Large intestine (tissue), 3 donors: Measurements from ENCODE around the gene PTPRN2. TPM values are rescaled to one million over a fixed set of nuclear protein-coding genes. Genes with fewer than 3 reads are reported as not detected.

Source experiments
- DNase-seq, 2 donors: peaks; one replicate each; pipeline versions ENCODE4 v3.0.0 to v3.0.0-alpha.2; 2013
- H3K27ac ChIP-seq: one replicate; pipeline ENCODE4 v1.5.1; 2013; ENCODE audit warnings: low read length
- H3K27me3 ChIP-seq: 2 replicates; pipeline ENCODE4 v1.6.1; 2013; ENCODE audit warnings: low read length; ENCODE audit not compliant: control insufficient read depth, insufficient read depth
- H3K36me3 ChIP-seq: 2 replicates; pipeline ENCODE4 v1.6.1; 2013; ENCODE audit warnings: low read length; ENCODE audit not compliant: control insufficient read depth, insufficient read depth
- H3K4me1 ChIP-seq: one replicate; pipeline ENCODE4 v1.6.1; 2013; ENCODE audit warnings: low read length; ENCODE audit not compliant: control insufficient read depth, insufficient read depth
- H3K4me3 ChIP-seq: one replicate; pipeline ENCODE4 v1.5.1; 2013; ENCODE audit warnings: low read length
- H3K9me3 ChIP-seq: one replicate; pipeline ENCODE4 v1.6.1; 2013; ENCODE audit warnings: mild to moderate bottlenecking, low read depth, low read length, moderate library complexity; ENCODE audit not compliant: control insufficient read depth
- WGBS: methylation state at CpG from one replicate; pipeline ENCODE4 v1.1.5; 2013; ENCODE audit warnings: low lambda C conversion rate; ENCODE audit not compliant: insufficient coverage; 5-methylcytosine and 5-hydroxymethylcytosine counted together
- polyA plus RNA-seq: library from polyadenylated mRNA; unstranded; fragments of 120-200 nt; gene quantifications from one replicate; pipeline ENCODE4 v1.2.1, GENCODE V29; 2013

Gene PTPRN2
- polyA plus RNA-seq, 1 donor: 13.4 TPM

GRCh38 chr7:157548691-157549303 is 1038.8 kb downstream of the PTPRN2 start:
- H3K27ac ChIP-seq: no peak overlapping the region
- no peaks in the 10 kb centered on the region for H3K27me3 ChIP-seq
- H3K4me3 ChIP-seq: no peak overlapping the region
- no peaks in the 10 kb centered on the region for H3K4me1 ChIP-seq
- no peaks in the 10 kb centered on the region for H3K9me3 ChIP-seq
- DNase-seq: no peak
- no peaks in the 10 kb centered on the region for H3K36me3 ChIP-seq
- WGBS: no CpG with 5 or more reads among the region's 24 CpGs

GRCh38 chr7:157547611-157548010 is 1040.0 kb downstream of the PTPRN2 start:
- no peak for DNase-seq
- Histone ChIP-seq H3K4me3 (no peak overlapping the region), H3K9me3 (no peaks in the 10 kb centered on the region), H3K27ac (no peak overlapping the region), H3K27me3 (no peaks in the 10 kb centered on the region), H3K4me1 (no peaks in the 10 kb centered on the region), H3K36me3 (no peaks in the 10 kb centered on the region)
- no CpG with 5 or more reads among the region's 23 CpGs for WGBS

- WGBS: no CpG with 5 or more reads among the region's 7 CpGs
These were observed 1040.5 kb downstream of the PTPRN2 start for GRCh38 chr7:157547102-157547501.

GRCh38 chr7:157545681-157546060 is 1042.0 kb downstream of the PTPRN2 start:
- Histone ChIP-seq H3K36me3 (no peaks in the 10 kb centered on the region), H3K4me3 (no peak overlapping the region), H3K4me1 (no peaks in the 10 kb centered on the region), H3K9me3 (no peaks in the 10 kb centered on the region), H3K27ac (no peak overlapping the region), H3K27me3 (no peaks in the 10 kb centered on the region)
- DNase-seq: no peak
- WGBS: 100% methylated on average over 1 of the region's 17 CpGs

More at GRCh38 chr7:157547102-157547501, 1040.5 kb downstream of the PTPRN2 start:
- no peaks in the 10 kb centered on the region for H3K27me3 ChIP-seq
- H3K4me1 ChIP-seq: no peaks in the 10 kb centered on the region
- DNase-seq: no peak
- no peaks in the 10 kb centered on the region for H3K9me3 ChIP-seq
- no peak overlapping the region for H3K27ac ChIP-seq
- no peak overlapping the region for H3K4me3 ChIP-seq
- H3K36me3 ChIP-seq: no peaks in the 10 kb centered on the region

- Histone ChIP-seq H3K9me3 (no peaks in the 10 kb centered on the region), H3K27me3 (no peaks in the 10 kb centered on the region), H3K4me1 (no peaks in the 10 kb centered on the region), H3K36me3 (no peaks in the 10 kb centered on the region), H3K4me3 (no peak overlapping the region), H3K27ac (no peak overlapping the region)
- no CpG with 5 or more reads among the region's 17 CpGs for WGBS
- DNase-seq: no peak
These were observed 1042.5 kb downstream of the PTPRN2 start for GRCh38 chr7:157544980-157545680.

- H3K27ac ChIP-seq: no peak overlapping the region
- no peaks in the 10 kb centered on the region for H3K9me3 ChIP-seq
- WGBS: 89% methylated on average over 5 of the region's 19 CpGs
- no peaks in the 10 kb centered on the region for H3K27me3 ChIP-seq
- no peaks in the 10 kb centered on the region for H3K36me3 ChIP-seq
- no peaks in the 10 kb centered on the region for H3K4me1 ChIP-seq
- H3K4me3 ChIP-seq: no peak overlapping the region
- DNase-seq: no peak
These were observed 1043.4 kb downstream of the PTPRN2 start for GRCh38 chr7:157544226-157544625.

- H3K4me1 ChIP-seq: no peaks in the 10 kb centered on the region
- H3K4me3 ChIP-seq: no peak overlapping the region
- DNase-seq: no peak
- no peaks in the 10 kb centered on the region for H3K9me3 ChIP-seq
- 87% methylated on average over 7 of the region's 12 CpGs for WGBS
- H3K27me3 ChIP-seq: no peaks in the 10 kb centered on the region
- H3K27ac ChIP-seq: no peak overlapping the region
- H3K36me3 ChIP-seq: no peaks in the 10 kb centered on the region
These were observed 1043.8 kb downstream of the PTPRN2 start for GRCh38 chr7:157543791-157544190.

- Histone ChIP-seq H3K27me3 (no peaks in the 10 kb centered on the region), H3K36me3 (no peaks in the 10 kb centered on the region), H3K27ac (no peak overlapping the region), H3K9me3 (no peaks in the 10 kb centered on the region), H3K4me1 (no peaks in the 10 kb centered on the region), H3K4me3 (no peak overlapping the region)
- no CpG with 5 or more reads among the region's 11 CpGs for WGBS
- DNase-seq: no peak
These were observed 1044.3 kb downstream of the PTPRN2 start for GRCh38 chr7:157543276-157543675.

GRCh38 chr7:157542068-157543021 is 1045.3 kb downstream of the PTPRN2 start:
- Histone ChIP-seq H3K4me1 (no peaks in the 10 kb centered on the region), H3K27me3 (no peaks in the 10 kb centered on the region), H3K9me3 (no peaks in the 10 kb centered on the region), H3K4me3 (no peak overlapping the region), H3K36me3 (no peaks in the 10 kb centered on the region), H3K27ac (no peak overlapping the region)
- DNase-seq: no peak
- WGBS: no CpG with 5 or more reads among the region's 33 CpGs

- H3K9me3 ChIP-seq: no peaks in the 10 kb centered on the region
- H3K27ac ChIP-seq: no peak overlapping the region
- H3K4me3 ChIP-seq: no peak overlapping the region
- no peak for DNase-seq
- no peaks in the 10 kb centered on the region for H3K36me3 ChIP-seq
- no CpG with 5 or more reads among the region's 26 CpGs for WGBS
- no peaks in the 10 kb centered on the region for H3K27me3 ChIP-seq
- no peaks in the 10 kb centered on the region for H3K4me1 ChIP-seq
These were observed 1046.1 kb downstream of the PTPRN2 start for GRCh38 chr7:157541295-157542067.
